Heart left ventricle (tissue), 16 donors: Measurements from ENCODE around the gene MEX3D. TPM values are rescaled to one million over a fixed set of nuclear protein-coding genes. Genes with fewer than 3 reads are reported as not detected.

Experiments
- ATAC-seq, 4 donors: fragments of 200-7000 bp; cut with Tn5 transposase; one replicate each; pipeline ENCODE4 v1.9.1; 2020 to 2022; ENCODE audit warnings: moderate library complexity in 4 of 4, mild to moderate bottlenecking in 3 of 4, moderate number of reproducible peaks in 1 of 4
- DNase-seq, 5 donors: peaks; one replicate each; pipeline ENCODE4 v3.0.0-alpha.2; 2020
- H3K27ac ChIP-seq, 12 donors: fragments of 200-600 bp; sonication (generic) in 4 of 12; one replicate each; pipeline versions ENCODE4 v1.5.0 to v1.8.0; 2016 to 2022; ENCODE audit warnings: mild to moderate bottlenecking in 2 of 12
- H3K27me3 ChIP-seq, 9 donors: fragments of 200-600 bp; sonication (generic) in 2 of 9; one replicate each; pipeline versions ENCODE4 v1.5.1 to v1.8.0; 2016 to 2022; ENCODE audit warnings: mild to moderate bottlenecking in 3 of 9
- H3K36me3 ChIP-seq, 9 donors: fragments of 200-600 bp; sonication (generic) in 2 of 9; one replicate each; pipeline versions ENCODE4 v1.5.0 to v1.8.0; 2018 to 2022; ENCODE audit warnings: mild to moderate bottlenecking in 2 of 9
- H3K4me1 ChIP-seq, 12 donors: fragments of 200-600 bp; sonication (generic) in 4 of 12; one replicate each; pipeline versions ENCODE4 v1.5.0 to v1.8.0; 2016 to 2022; ENCODE audit warnings: mild to moderate bottlenecking in 3 of 12
- H3K4me3 ChIP-seq, 12 donors: fragments of 200-600 bp; sonication (generic) in 4 of 12; one replicate each; pipeline versions ENCODE4 v1.5.0 to v1.8.0; 2017 to 2022; ENCODE audit warnings: mild to moderate bottlenecking in 9 of 12, moderate library complexity in 4 of 12
- H3K9me3 ChIP-seq, 12 donors: fragments of 200-600 bp; sonication (generic) in 4 of 12; one replicate each; pipeline versions ENCODE4 v1.5.0 to v1.8.0; 2016 to 2022; ENCODE audit warnings: mild to moderate bottlenecking in 1 of 12
- CTCF ChIP-seq, 12 donors: fragments of 200-600 bp; sonication (generic) in 4 of 12; IDR thresholded peaks; one replicate each; pipeline versions ENCODE4 v1.5.0 to v1.8.0; 2018 to 2022; ENCODE audit warnings: antibody characterized with exemption in 12 of 12, mild to moderate bottlenecking in 5 of 12
- POLR2A ChIP-seq, 2 donors: fragments of 450-650 bp; IDR thresholded peaks; one replicate each; pipeline ENCODE4 v1.6.1; 2017; ENCODE audit warnings: antibody characterized with exemption in 2 of 2, mild to moderate bottlenecking in 2 of 2, moderate library complexity in 2 of 2
- WGBS, 4 donors: extraction: QIAGEN DNeasy Blood & Tissue Kit in 2 of 4; methylation state at CpG; one replicate each; pipeline versions ENCODE4 v1.1.5 to v1.1.7; 2013 to 2018; 5-methylcytosine and 5-hydroxymethylcytosine counted together
- intact Hi-C, 10 donors: fragments of 100-400 bp; cut with DNase I; formaldehyde crosslinking; loops; one replicate each; pipeline versions ENCODE4 v1.11.1 to v1.14.2; 2022
- polyA plus RNA-seq, 2 donors: library from polyadenylated mRNA; stranded (reverse); fragments of 200-250 nt; gene quantifications; one replicate each; pipeline ENCODE4 v1.2.3, GENCODE V29; 2013
- total RNA-seq, 9 donors: library from RNA; depleted of rRNA in 2 of 9; stranded (reverse); fragments of >200 nt in 2 of 9; fragmentation: NEBNext Ultra II Directional in 3 of 9; extraction: Animal tissue kit (Norgen Biotek cat#: 25700) in 3 of 9; gene quantifications; one replicate each; pipeline versions ENCODE4 v1.1.0 to v1.2.4, GENCODE V29; 2016 to 2023
- donor health status: ischemic (EF 13 %, LVEDD 7.1; RV severe dilation, severe dysfunction).
- donor health status: healthy with polysubstance abuse.
- donor health status: DM: no; HTN: yes; CAD: no.
- donor health status: DM: no; HTN: no; CAD: no.
- donor health status: ischemic (EF 25% LVEDD 6.9; RV normal size, moderate dysfunction).
- donor health status: ischemic (EF 25% LVEDD 5.7; RV mildly dilated, moderate dysfunction).
- donor health status: healthy.
- donor health status: DM: yes; HTN: yes; CAD: no.
- donor health status: ischemic (EF 35%, LVEDD 5.7; RV mildly dilated, moderate dysfunction).
- donor health status: nonischemic (EF 11% LVEDD 7.7; RV severe dilation, severe dysfunction).
- donor health status: DM: yes; HTN: yes; CAD: no.
- donor health status: PGD.
- donor health status: ischemic (EF 29% LVEDD 5.4; RV normal size, mild dysfunction).
- donor health status: nonischemic (EF 23%, LVEDD 6.1; RV moderate dilation, normal function).

The MEX3D gene
- total and polyA plus RNA-seq, 11 donors: 1.9 to 18.6 (median 8.0) TPM

GRCh38 chr19:1510807-1511206 is 57.3 kb downstream of the MEX3D start:
- DNase-seq (no peak), ATAC-seq (no peak)
- Histone ChIP-seq H3K27me3 (peaks cover 0 to 35% (median 5%) of the 10 kb centered on the region in 9 donors), H3K36me3 (peaks cover 0 to 7% (median 0%) of the 10 kb centered on the region in 9 donors), H3K9me3 (peaks cover 0 to 6% (median 0%) of the 10 kb centered on the region in 12 donors), H3K4me3 (no peak overlapping the region), H3K4me1 (peaks cover 0 to 59% (median 15%) of the 10 kb centered on the region in 12 donors), H3K27ac (peak overlapping the region in 2 of 12 donors; percentile 24 to 26)
- intact Hi-C loops: loop anchor here in 2 of 10 donors (5.0 to 10.0 kb wide), 2 partner anchors 64 to 236 kb away; partner anchors contain the start of gene FAM174C (in 1 of the 2)
- TF ChIP-seq CTCF (IDR thresholded peaks at IDR 0.05) (no peak), POLR2A (IDR thresholded peaks at IDR 0.05) (no peak)
- 47 to 76% (median 58%) methylated on average over 8 to 9 of the region's 9 CpGs for WGBS, 4 donors

- H3K36me3 ChIP-seq: peaks cover 0 to 10% (median 3%) of the 10 kb centered on the region in 9 donors
- intact Hi-C loops: loop anchor here in 2 of 10 donors (5.0 to 10.0 kb wide), 2 partner anchors 63 to 236 kb away; partner anchors contain the start of gene FAM174C (in 1 of the 2)
- no peak overlapping the region for H3K4me3 ChIP-seq
- peaks cover 0 to 6% (median 0%) of the 10 kb centered on the region in 12 donors for H3K9me3 ChIP-seq
- WGBS, 4 donors: 47 to 65% (median 52%) methylated on average over 15 to 25 of the region's 25 CpGs
- H3K27ac ChIP-seq: peak overlapping the region in 2 of 12 donors; percentile 24 to 26
- ATAC-seq: no peak
- no peak for DNase-seq
- TF ChIP-seq CTCF (IDR thresholded peaks at IDR 0.05) (no peak), POLR2A (IDR thresholded peaks at IDR 0.05) (no peak)
- peaks cover 0 to 35% (median 5%) of the 10 kb centered on the region in 9 donors for H3K27me3 ChIP-seq
- H3K4me1 ChIP-seq: peaks cover 0 to 59% (median 15%) of the 10 kb centered on the region in 12 donors
These were observed 57.7 kb downstream of the MEX3D start for GRCh38 chr19:1510442-1510806.

- Histone ChIP-seq H3K27ac (peak overlapping the region in 3 of 12 donors; percentile 24 to 26 (median 24)), H3K9me3 (peaks cover 0 to 6% (median 0%) of the 10 kb centered on the region in 12 donors), H3K4me3 (no peak overlapping the region), H3K27me3 (peaks cover 0 to 32% (median 5%) of the 10 kb centered on the region in 9 donors), H3K4me1 (peaks cover 0 to 59% (median 15%) of the 10 kb centered on the region in 12 donors), H3K36me3 (peaks cover 0 to 13% (median 5%) of the 10 kb centered on the region in 9 donors)
- no peak for DNase-seq
- intact Hi-C loops: loop anchor here in 2 of 10 donors (5.0 to 10.0 kb wide), 2 partner anchors 63 to 235 kb away; partner anchors contain the start of gene FAM174C (in 1 of the 2)
- no peak for ATAC-seq
- WGBS, 4 donors: 49 to 66% (median 52%) methylated on average over 11 of the region's 11 CpGs
- no peak for TF ChIP-seq POLR2A (IDR thresholded peaks at IDR 0.05)
- no peak for TF ChIP-seq CTCF (IDR thresholded peaks at IDR 0.05)
These were observed 58.3 kb downstream of the MEX3D start for GRCh38 chr19:1509602-1510441.

GRCh38 chr19:1508507-1508856 is 59.6 kb downstream of the MEX3D start:
- Histone ChIP-seq H3K27ac (peak overlapping the region in 8 of 12 donors; percentile 1 to 90 (median 88)), H3K27me3 (peaks cover 0 to 26% (median 4%) of the 10 kb centered on the region in 9 donors), H3K4me3 (peak overlapping the region in 9 of 12 donors; percentile 4 to 59 (median 45)), H3K4me1 (peaks cover 0 to 60% (median 16%) of the 10 kb centered on the region in 12 donors), H3K36me3 (peaks cover 0 to 13% (median 5%) of the 10 kb centered on the region in 9 donors), H3K9me3 (peaks cover 0 to 6% (median 0%) of the 10 kb centered on the region in 12 donors)
- WGBS, 4 donors: 40 to 43% (median 42%) methylated on average over 8 to 12 of the region's 12 CpGs
- intact Hi-C loops: no loop called here
- no peak for ATAC-seq
- TF ChIP-seq POLR2A (IDR thresholded peaks at IDR 0.05): no peak
- TF ChIP-seq CTCF (IDR thresholded peaks at IDR 0.05): no peak
- DNase-seq: no peak
